ENCODE data around the gene NXPE1.

- TF ChIP-seq CTCF (IDR thresholded peaks at IDR 0.05) (no peak), POLR2A (IDR thresholded peaks at IDR 0.05) (no peak)
Observed at GRCh38 chr11:114564831-114565230, 5.2 kb upstream of the NXPE1 start.
